ENCODE data around the gene TSPAN33. TPM values are rescaled to one million over a fixed set of nuclear protein-coding genes. Genes with fewer than 3 reads are reported as not detected.

Gene TSPAN33
- total RNA-seq, 4 donors from 2014 or later, result 2.4 to 12.1 (median 6.0) TPM

- TF ChIP-seq CTCF (IDR thresholded peaks at IDR 0.05; ENCODE audit: low read depth), result no peak
These were observed 69.3 kb downstream of the TSPAN33 start for GRCh38 chr7:129213828-129214227.

- no peak for TF ChIP-seq CTCF (IDR thresholded peaks at IDR 0.05; ENCODE audit: low read depth)
These were observed 74.1 kb downstream of the TSPAN33 start for GRCh38 chr7:129218514-129219062.

Small RNA genes lying within 50 kb of the gene (small RNA-seq; reads per million reads assigned to genes)
- gene RNY1P11, result not detected

Other genes starting within 250 kb of the TSPAN33 start
- 1 to 10 TPM in 2 of 4 donors, under 1 TPM in 2; 0.16 to 2.3 (median 1.1) TPM for gene KCP, start 234.0 kb upstream of the TSPAN33 start, total RNA-seq
- gene IRF5, start 206.8 kb upstream of the TSPAN33 start, total RNA-seq, result 10 to 100 TPM; 12.7 to 32.6 (median 18.9) TPM
- gene TNPO3, start 89.6 kb upstream of the TSPAN33 start, total RNA-seq, result 10 to 100 TPM; 34.2 to 38.6 (median 38.5) TPM
- 1 to 10 TPM; 1.7 to 5.9 (median 4.8) TPM for gene SMO, start 43.9 kb downstream of the TSPAN33 start, total RNA-seq
- gene AHCYL2, start 80.3 kb downstream of the TSPAN33 start, total RNA-seq, result 10 to 100 TPM; 14.7 to 22.6 (median 16.9) TPM